HG03521 (cell line): ENCODE measurements around the gene ZDHHC16.
"Not testable (repeated sequence)": the region's sequence is repeated elsewhere in the genome, so short reads cannot be mapped to it uniquely, and the experiment has no call there.

Experiments
- ATAC-seq: cut with Tn5 transposase; IDR thresholded peaks from one replicate; pipeline ENCODE4 v1.9.1; 2021; ENCODE audit warnings: mild to moderate bottlenecking, moderate library complexity; ENCODE audit not compliant: unreplicated experiment

The ZDHHC16 gene

GRCh38 chr10:97475936-97476594 lies 30.1 kb downstream of the ZDHHC16 start:
- ATAC-seq: no peak

GRCh38 chr10:97479410-97479809 lies 33.4 kb downstream of the ZDHHC16 start:
- ATAC-seq: not testable (repeated sequence)

GRCh38 chr10:97479939-97480338 lies 34.0 kb downstream of the ZDHHC16 start:
- no peak for ATAC-seq

- no peak for ATAC-seq
Observed at GRCh38 chr10:97481071-97481470, 35.1 kb downstream of the ZDHHC16 start.

- ATAC-seq: no peak
Observed at GRCh38 chr10:97482381-97482780, 36.4 kb downstream of the ZDHHC16 start.

GRCh38 chr10:97483506-97483905 lies 37.5 kb downstream of the ZDHHC16 start:
- no peak for ATAC-seq

- no peak for ATAC-seq
Observed at GRCh38 chr10:97483921-97484320, 37.9 kb downstream of the ZDHHC16 start.

GRCh38 chr10:97485647-97486281 lies 39.8 kb downstream of the ZDHHC16 start:
- no peak for ATAC-seq

- ATAC-seq: no peak
Observed at GRCh38 chr10:97490592-97490991, 44.6 kb downstream of the ZDHHC16 start.

GRCh38 chr10:97494151-97494550 lies 48.2 kb downstream of the ZDHHC16 start:
- ATAC-seq: no peak

GRCh38 chr10:97494863-97495506 lies 49.0 kb downstream of the ZDHHC16 start:
- no peak for ATAC-seq

- peak; percentile 21 for ATAC-seq
Observed at GRCh38 chr10:97497572-97498075, 51.6 kb downstream of the ZDHHC16 start.

GRCh38 chr10:97498076-97498840 lies 52.3 kb downstream of the ZDHHC16 start, which contains the start of gene MMS19:
TSS of gene MMS19 (minus strand) at chr10:97498422. CDS start at chr10:97498384, 38 bp downstream.
- ATAC-seq: peak; percentile 90

- no peak for ATAC-seq
Observed at GRCh38 chr10:97498841-97499560, 53.0 kb downstream of the ZDHHC16 start, which contains the start of gene UBTD1. TSS of gene UBTD1 (plus strand) at chr10:97498924. CDS start at chr10:97499204, 280 bp downstream.

- no peak for ATAC-seq
Observed at GRCh38 chr10:97499561-97500296, 53.8 kb downstream of the ZDHHC16 start.

GRCh38 chr10:97500297-97500575 lies 54.3 kb downstream of the ZDHHC16 start:
- ATAC-seq: no peak

- no peak for ATAC-seq
Observed at GRCh38 chr10:97502916-97503315, 56.9 kb downstream of the ZDHHC16 start.

- no peak for ATAC-seq
Observed at GRCh38 chr10:97503406-97503805, 57.4 kb downstream of the ZDHHC16 start.

- ATAC-seq: no peak
Observed at GRCh38 chr10:97505152-97505551, 59.2 kb downstream of the ZDHHC16 start.
